Fibroblast of skin of scalp (primary cell): ENCODE data around the gene CHRNA4.
"Not testable (repeated sequence)": the region's sequence is repeated elsewhere in the genome, so short reads cannot be mapped to it uniquely, and the experiment has no call there.

Experiments used
- DNase-seq: peaks from one replicate; pipeline ENCODE4 v3.0.0-alpha.2; 2013

Gene CHRNA4

GRCh38 chr20:63348828-63349515 is 12.2 kb downstream of the CHRNA4 start:
- DNase-seq = no peak

GRCh38 chr20:63347950-63348827 is 13.0 kb downstream of the CHRNA4 start:
- no peak for DNase-seq

GRCh38 chr20:63347081-63347741 is 13.9 kb downstream of the CHRNA4 start:
- DNase-seq = no peak

GRCh38 chr20:63346131-63347080 is 14.7 kb downstream of the CHRNA4 start:
- no peak for DNase-seq

GRCh38 chr20:63345328-63346100 is 15.6 kb downstream of the CHRNA4 start:
- DNase-seq = no peak

GRCh38 chr20:63344616-63345327 is 16.4 kb downstream of the CHRNA4 start:
- DNase-seq = no peak

- DNase-seq = no peak
These were observed 17.4 kb downstream of the CHRNA4 start for GRCh38 chr20:63343460-63344445.

- no peak for DNase-seq
These were observed 18.3 kb downstream of the CHRNA4 start for GRCh38 chr20:63342561-63343459.

- not testable (repeated sequence) for DNase-seq
These were observed 20.9 kb downstream of the CHRNA4 start for GRCh38 chr20:63340158-63340688.

GRCh38 chr20:63339154-63340094 is 21.7 kb downstream of the CHRNA4 start:
- not testable (repeated sequence) for DNase-seq

- DNase-seq = peak; percentile 81
These were observed 23.2 kb downstream of the CHRNA4 start for GRCh38 chr20:63337786-63338420.

- DNase-seq = no peak
These were observed 24.9 kb downstream of the CHRNA4 start for GRCh38 chr20:63336232-63336752.

- DNase-seq = no peak
These were observed 25.4 kb downstream of the CHRNA4 start for GRCh38 chr20:63335711-63336110.

- DNase-seq = not testable (repeated sequence)
These were observed 26.1 kb downstream of the CHRNA4 start for GRCh38 chr20:63335060-63335459.

- DNase-seq = no peak
These were observed 26.8 kb downstream of the CHRNA4 start for GRCh38 chr20:63334356-63334755.
